Heart left ventricle (tissue), 13 donors: Measurements from ENCODE around the gene NXF1.

Experiments
- POLR2A ChIP-seq, 2 donors: fragments of 450-650 bp; IDR thresholded peaks; one replicate each; pipeline ENCODE4 v1.6.1; 2017; ENCODE audit warnings: antibody characterized with exemption in 2 of 2, mild to moderate bottlenecking in 2 of 2, moderate library complexity in 2 of 2
- TF ChIP-seq, protein P1 (sequence below), 12 donors: fragments of 200-600 bp; sonication (generic) in 4 of 12; IDR thresholded peaks; one replicate each; pipeline versions ENCODE4 v1.5.0 to v1.8.0; 2018 to 2022; ENCODE audit warnings: antibody characterized with exemption in 12 of 12, mild to moderate bottlenecking in 5 of 12
- donor health status: ischemic (EF 13 %, LVEDD 7.1; RV severe dilation, severe dysfunction).
- donor health status: DM: no; HTN: yes; CAD: no.
- donor health status: DM: no; HTN: no; CAD: no.
- donor health status: ischemic (EF 25% LVEDD 6.9; RV normal size, moderate dysfunction).
- donor health status: ischemic (EF 25% LVEDD 5.7; RV mildly dilated, moderate dysfunction).
- donor health status: ischemic (EF 35%, LVEDD 5.7; RV mildly dilated, moderate dysfunction).
- donor health status: nonischemic (EF 11% LVEDD 7.7; RV severe dilation, severe dysfunction).
- donor health status: DM: yes; HTN: yes; CAD: no.
- donor health status: PGD.
- donor health status: ischemic (EF 29% LVEDD 5.4; RV normal size, mild dysfunction).
- donor health status: nonischemic (EF 23%, LVEDD 6.1; RV moderate dilation, normal function).

GRCh38 chr11:62811659-62812058 lies 6.4 kb upstream of the NXF1 start:
- TF ChIP-seq, protein P1, sequence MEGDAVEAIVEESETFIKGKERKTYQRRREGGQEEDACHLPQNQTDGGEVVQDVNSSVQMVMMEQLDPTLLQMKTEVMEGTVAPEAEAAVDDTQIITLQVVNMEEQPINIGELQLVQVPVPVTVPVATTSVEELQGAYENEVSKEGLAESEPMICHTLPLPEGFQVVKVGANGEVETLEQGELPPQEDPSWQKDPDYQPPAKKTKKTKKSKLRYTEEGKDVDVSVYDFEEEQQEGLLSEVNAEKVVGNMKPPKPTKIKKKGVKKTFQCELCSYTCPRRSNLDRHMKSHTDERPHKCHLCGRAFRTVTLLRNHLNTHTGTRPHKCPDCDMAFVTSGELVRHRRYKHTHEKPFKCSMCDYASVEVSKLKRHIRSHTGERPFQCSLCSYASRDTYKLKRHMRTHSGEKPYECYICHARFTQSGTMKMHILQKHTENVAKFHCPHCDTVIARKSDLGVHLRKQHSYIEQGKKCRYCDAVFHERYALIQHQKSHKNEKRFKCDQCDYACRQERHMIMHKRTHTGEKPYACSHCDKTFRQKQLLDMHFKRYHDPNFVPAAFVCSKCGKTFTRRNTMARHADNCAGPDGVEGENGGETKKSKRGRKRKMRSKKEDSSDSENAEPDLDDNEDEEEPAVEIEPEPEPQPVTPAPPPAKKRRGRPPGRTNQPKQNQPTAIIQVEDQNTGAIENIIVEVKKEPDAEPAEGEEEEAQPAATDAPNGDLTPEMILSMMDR (IDR thresholded peaks at IDR 0.05), result no peak
- TF ChIP-seq POLR2A (IDR thresholded peaks at IDR 0.05), result no peak
